Osteocyte (in vitro differentiated cells): ENCODE measurements around the gene GALNTL6. TPM values are rescaled to one million over a fixed set of nuclear protein-coding genes. Genes with fewer than 3 reads are reported as not detected.

ENCODE experiments used
- DNase-seq: peaks from one replicate; pipeline ENCODE4 v3.0.0; 2021; ENCODE audit warnings: mixed read lengths; ENCODE audit not compliant: unreplicated experiment; ENCODE audit errors: extremely low spot score
- H3K27ac Mint-ChIP-seq: one replicate; pipeline ENCODE4 v1.8.0; 2021; ENCODE audit warnings: mild to moderate bottlenecking, mixed read lengths; ENCODE audit not compliant: unreplicated experiment
- H3K27me3 Mint-ChIP-seq: one replicate; pipeline ENCODE4 v1.8.0; 2021; ENCODE audit warnings: mixed read lengths; ENCODE audit not compliant: unreplicated experiment
- H3K36me3 Mint-ChIP-seq: one replicate; pipeline ENCODE4 v1.8.0; 2021; ENCODE audit warnings: mixed read lengths; ENCODE audit not compliant: unreplicated experiment
- H3K4me1 Mint-ChIP-seq: one replicate; pipeline ENCODE4 v1.8.0; 2021; ENCODE audit warnings: mixed read lengths; ENCODE audit not compliant: unreplicated experiment
- H3K4me3 Mint-ChIP-seq: one replicate; pipeline ENCODE4 v1.8.0; 2021; ENCODE audit warnings: mild to moderate bottlenecking, moderate library complexity, mixed read lengths; ENCODE audit not compliant: unreplicated experiment
- H3K9me3 Mint-ChIP-seq: one replicate; pipeline ENCODE4 v1.8.0; 2021; ENCODE audit warnings: mixed read lengths; ENCODE audit not compliant: unreplicated experiment
- CTCF ChIP-seq: fragments of 200-600 bp; sonication (generic); IDR thresholded peaks from 2 replicates; pipeline ENCODE4 v1.5.0; 2021; ENCODE audit warnings: antibody characterized with exemption, mild to moderate bottlenecking, moderate library complexity
- total RNA-seq: library from RNA; stranded (reverse); gene quantifications from 2 replicates; pipeline ENCODE4 v1.2.1, GENCODE V29; 2021

Gene GALNTL6
- total RNA-seq, 1 donor from 2014 or later = not detected

DNA sequence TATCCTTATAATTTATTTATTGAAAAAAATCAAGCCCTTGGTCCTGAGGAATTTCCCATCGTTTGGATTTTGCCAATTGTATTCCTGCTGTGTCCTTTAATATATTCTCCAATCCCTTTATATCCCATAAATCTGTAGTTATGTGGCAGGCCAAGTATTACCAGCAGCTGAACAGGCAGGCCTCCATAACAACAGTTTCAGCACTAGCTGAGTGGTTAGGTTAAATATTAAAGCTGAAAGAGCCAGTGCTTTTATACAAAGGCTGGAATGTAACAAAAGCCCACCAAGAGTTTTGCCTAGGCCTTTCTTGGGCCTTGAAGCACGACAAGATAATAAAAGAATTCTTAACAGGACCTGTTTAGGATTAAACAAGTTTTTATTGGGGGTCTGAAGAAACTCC is 988.8 kb downstream of the GALNTL6 start:
- Mint-ChIP-seq H3K27ac (no peak overlapping the region), H3K36me3 (no peaks in the 10 kb centered on the region)
- TF ChIP-seq CTCF = no peak

DNA sequence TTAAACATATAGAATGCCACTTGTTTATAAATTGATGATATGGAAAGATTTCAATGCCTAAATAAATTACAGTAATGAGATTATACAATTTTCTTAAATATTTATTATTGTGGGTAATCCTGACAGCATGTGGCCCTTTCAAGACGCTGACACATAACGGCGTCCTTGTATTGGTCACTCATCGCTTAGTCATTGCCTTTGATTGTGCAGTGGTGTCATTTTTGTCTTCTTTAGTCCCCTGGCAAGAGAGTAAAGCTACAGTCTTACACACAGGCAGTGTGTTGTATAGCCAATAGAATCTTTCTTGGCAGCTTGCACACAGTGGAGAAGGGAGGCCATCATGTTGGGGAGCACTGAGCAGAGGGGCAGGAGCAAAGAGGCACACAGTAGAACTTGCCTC is 993.6 kb downstream of the GALNTL6 start:
- Mint-ChIP-seq H3K4me1 (peaks cover 13% of the 10 kb centered on the region), H3K4me3 (no peak overlapping the region), H3K9me3 (no peaks in the 10 kb centered on the region), H3K36me3 (no peaks in the 10 kb centered on the region), H3K27ac (no peak overlapping the region), H3K27me3 (peaks cover 7% of the 10 kb centered on the region)
- no peak for TF ChIP-seq CTCF
- DNase-seq = no peak

More for the DNA sequence above, 988.8 kb downstream of the GALNTL6 start:
- no peaks in the 10 kb centered on the region for H3K9me3 Mint-ChIP-seq
- no peak overlapping the region for H3K4me3 Mint-ChIP-seq
- DNase-seq = no peak
- H3K27me3 Mint-ChIP-seq = no peaks in the 10 kb centered on the region
- H3K4me1 Mint-ChIP-seq = no peaks in the 10 kb centered on the region

- no peaks in the 10 kb centered on the region for H3K9me3 Mint-ChIP-seq
- H3K27me3 Mint-ChIP-seq = peaks cover 7% of the 10 kb centered on the region
- H3K4me1 Mint-ChIP-seq = peaks cover 16% of the 10 kb centered on the region
- H3K36me3 Mint-ChIP-seq = no peaks in the 10 kb centered on the region
- no peak for DNase-seq
- TF ChIP-seq CTCF = no peak
- no peak overlapping the region for H3K27ac Mint-ChIP-seq
- no peak overlapping the region for H3K4me3 Mint-ChIP-seq
These were observed 995.0 kb downstream of the GALNTL6 start for GRCh38 chr4:172808196-172808595.

- no peak for TF ChIP-seq CTCF
- DNase-seq = no peak
- peaks cover 17% of the 10 kb centered on the region for H3K4me1 Mint-ChIP-seq
- no peaks in the 10 kb centered on the region for H3K9me3 Mint-ChIP-seq
- H3K27ac Mint-ChIP-seq = no peak overlapping the region
- H3K36me3 Mint-ChIP-seq = no peaks in the 10 kb centered on the region
- peaks cover 7% of the 10 kb centered on the region for H3K27me3 Mint-ChIP-seq
- no peak overlapping the region for H3K4me3 Mint-ChIP-seq
These were observed 996.1 kb downstream of the GALNTL6 start for GRCh38 chr4:172809319-172809718.

- no peak for DNase-seq
- Mint-ChIP-seq H3K36me3 (no peaks in the 10 kb centered on the region), H3K4me3 (no peak overlapping the region), H3K27ac (no peak overlapping the region), H3K27me3 (peaks cover 7% of the 10 kb centered on the region), H3K4me1 (peaks cover 17% of the 10 kb centered on the region), H3K9me3 (no peaks in the 10 kb centered on the region)
- no peak for TF ChIP-seq CTCF
These were observed 1000.2 kb downstream of the GALNTL6 start for GRCh38 chr4:172813359-172813923.
